ENCODE results near the gene ZNF888.
"Not testable (repeated sequence)": the region's sequence is repeated elsewhere in the genome, so short reads cannot be mapped to it uniquely, and the experiment has no call there.

The ZNF888 gene

DNA sequence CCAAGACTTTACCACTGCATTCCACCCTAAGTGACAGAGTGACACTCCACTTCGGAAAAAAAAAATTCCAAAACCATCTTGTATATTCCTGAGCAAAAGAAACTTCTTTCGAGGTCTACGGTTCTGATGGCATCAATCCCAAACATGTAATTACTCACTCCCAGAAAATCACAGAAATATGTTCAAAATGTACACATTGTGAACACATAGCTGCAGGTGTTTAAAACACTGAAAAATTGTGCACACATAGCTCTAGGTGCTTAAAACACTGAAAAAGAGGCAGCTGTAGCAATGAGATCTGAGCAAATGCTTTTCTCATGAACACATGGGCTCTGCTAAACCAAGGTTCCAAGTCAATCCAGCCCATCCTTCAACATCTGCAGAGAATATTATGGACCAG, 51.8 kb downstream of the ZNF888 start:
- DNase-seq = no peak

DNA sequence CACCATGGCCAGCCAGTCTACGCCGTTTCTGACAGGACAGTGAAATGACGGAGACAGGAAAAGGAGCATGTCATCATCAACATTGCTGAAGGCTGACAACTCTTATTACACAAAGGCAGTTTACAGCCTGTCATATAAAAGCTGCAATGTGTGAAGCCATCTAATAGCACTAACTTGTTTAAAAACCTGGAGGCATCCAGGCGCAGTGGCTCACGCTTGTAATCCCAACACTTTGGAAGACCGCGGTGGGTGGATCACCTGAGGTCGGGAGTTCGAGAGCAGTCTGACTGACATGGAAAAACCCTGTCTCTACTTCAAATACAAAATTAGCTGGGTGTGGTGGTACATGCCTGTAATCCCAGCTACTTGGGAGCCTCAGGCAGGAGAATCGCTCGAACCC, 55.2 kb downstream of the ZNF888 start:
- DNase-seq = not testable (repeated sequence)

DNA sequence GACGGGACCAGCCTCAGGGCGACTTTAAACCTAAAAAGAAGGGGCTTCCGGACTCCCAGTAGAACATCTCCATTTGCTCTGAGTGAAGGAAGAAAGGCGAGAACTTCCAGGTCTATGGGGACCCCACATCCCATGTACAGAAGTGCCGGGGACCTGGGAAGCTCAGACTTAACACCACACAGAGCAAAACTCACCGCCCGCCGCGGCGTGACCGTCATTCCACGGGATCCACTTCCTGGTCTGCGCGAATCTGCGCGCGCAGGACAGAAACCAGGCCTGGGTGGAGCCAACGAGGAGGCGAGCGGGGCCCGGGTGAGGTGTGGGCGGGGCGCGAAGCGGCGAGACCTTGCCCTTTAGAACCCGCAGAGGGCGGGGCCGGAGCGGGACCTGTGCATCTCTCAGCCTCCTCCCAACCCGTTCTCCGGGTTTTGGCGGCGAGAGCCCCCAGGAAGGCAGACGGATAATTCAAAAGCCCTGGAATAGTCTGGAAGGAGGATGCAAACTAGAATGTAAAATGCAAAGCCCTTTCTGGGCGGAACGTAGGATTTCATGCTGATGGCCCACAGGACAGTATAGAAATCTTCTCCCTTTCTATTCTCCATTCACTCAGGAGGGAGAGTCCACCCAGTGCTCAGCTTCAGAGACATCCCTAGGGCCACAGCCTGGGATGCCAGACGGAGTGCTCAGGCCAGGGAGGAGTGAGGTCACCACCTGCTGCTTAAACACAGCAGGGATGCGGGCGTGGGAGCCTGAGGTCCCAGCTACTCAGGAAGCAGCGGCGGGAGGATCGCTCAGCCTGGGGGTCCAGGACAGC, 65.6 kb downstream of the ZNF888 start, which contains the start of gene ZNF468:
TSS of gene ZNF468 (minus strand) at position 242 of the 814 bp plus-strand sequence. CDS start 3,347 bp downstream, outside the sequence.
- peak; percentile 65 for DNase-seq

- DNase-seq = peak; percentile 8
These were observed 66.5 kb downstream of the ZNF888 start for GRCh38 chr19:52856540-52857377.

Data from activated gamma-delta T cell treated with Interleukin-2 at 50 U/mL for 16 hours (primary cell).